Activated CD4-positive, alpha-beta T cell treated with anti-CD3 and anti-CD28 coated beads, Interleukin-2, amount 10 ng/mL, durations not matched to agents 7 days and 5 days (primary cell): ENCODE measurements around the gene PREX1. TPM values are rescaled to one million over a fixed set of nuclear protein-coding genes. Genes with fewer than 3 reads are reported as not detected.
A peak's percentile ranks its signal among the peaks of the same experiment; 100 is the strongest.

ENCODE experiments used
- CTCF ChIA-PET: fragments of 350-600 bp; sonication (Branson Sonifier 250); formaldehyde crosslinking; loops from one replicate; lab custom pipeline; 2021; ENCODE audit warnings: antibody characterized with exemption; lab: Charles Lee
- POLR2A ChIA-PET: fragments of 350-600 bp; sonication (Branson Sonifier 250); formaldehyde crosslinking; loops from one replicate; lab custom pipeline; 2021; ENCODE audit warnings: antibody characterized with exemption; lab: Charles Lee
- DNase-seq: peaks from one replicate; pipeline ENCODE4 v3.0.0-alpha.2; 2020
- H3K27ac Mint-ChIP-seq: one replicate; pipeline ENCODE4 v1.8.0; 2021; ENCODE audit warnings: mild to moderate bottlenecking, moderate library complexity, mixed read lengths
- H3K27me3 Mint-ChIP-seq: one replicate; pipeline ENCODE4 v1.8.0; 2021; ENCODE audit warnings: mixed read lengths
- H3K36me3 Mint-ChIP-seq: one replicate; pipeline ENCODE4 v1.8.0; 2021; ENCODE audit warnings: low read depth, mixed read lengths
- H3K4me1 Mint-ChIP-seq: one replicate; pipeline ENCODE4 v1.8.0; 2021; ENCODE audit warnings: mixed read lengths
- H3K4me3 Mint-ChIP-seq: one replicate; pipeline ENCODE4 v1.8.0; 2021; ENCODE audit warnings: mild to moderate bottlenecking, moderate library complexity, mixed read lengths
- H3K9me3 Mint-ChIP-seq: one replicate; pipeline ENCODE4 v1.8.0; 2021; ENCODE audit warnings: mixed read lengths
- total RNA-seq, 2 experiments: library from RNA; stranded (reverse); gene quantifications; one replicate each; pipeline ENCODE4 v1.2.3, GENCODE V29; 2021

PREX1 gene
- total RNA-seq, 2 experiments from 2014 or later, result 81.0 to 86.1 TPM

DNA sequence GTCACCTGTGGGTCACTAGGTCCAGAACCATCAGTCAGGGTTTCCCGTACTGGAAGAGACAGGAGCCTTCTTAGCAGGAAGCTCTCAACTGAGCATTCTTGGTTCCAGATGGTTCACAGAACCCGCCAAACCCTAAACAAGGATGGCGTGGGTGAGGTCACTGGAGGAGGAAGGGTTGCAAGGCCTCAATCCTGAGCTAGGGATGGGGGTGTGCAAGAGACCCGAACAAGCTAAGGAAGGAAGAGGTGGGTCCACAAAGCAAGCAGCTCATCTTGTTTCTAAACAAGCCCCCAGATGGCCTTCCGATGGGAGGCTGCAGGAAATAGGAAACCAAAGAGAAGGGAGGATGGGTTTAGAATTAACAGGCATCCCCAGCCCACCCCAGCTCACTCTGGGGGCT is 92.7 kb downstream of the PREX1 start:
- Mint-ChIP-seq H3K36me3 (peaks cover 62% of the 10 kb centered on the region), H3K27me3 (no peaks in the 10 kb centered on the region), H3K4me3 (no peak overlapping the region), H3K9me3 (no peaks in the 10 kb centered on the region), H3K4me1 (peaks cover 65% of the 10 kb centered on the region), H3K27ac (peak overlapping the region; percentile 6)
- CTCF ChIA-PET, result interaction anchor here (0.5 to 2.1 kb wide), 5 partner anchors 11 to 1225 kb away, joined by 3 to 6 read pairs (median 4); no protein-coding TSS in a partner anchor
- DNase-seq, result no peak
- POLR2A ChIA-PET, result no interaction called here

GRCh38 chr20:48734104-48734749 is 93.6 kb downstream of the PREX1 start:
- Mint-ChIP-seq H3K9me3 (no peaks in the 10 kb centered on the region), H3K27ac (no peak overlapping the region), H3K36me3 (peaks cover 66% of the 10 kb centered on the region), H3K4me1 (peaks cover 65% of the 10 kb centered on the region), H3K27me3 (no peaks in the 10 kb centered on the region), H3K4me3 (no peak overlapping the region)
- POLR2A ChIA-PET, result no interaction called here
- CTCF ChIA-PET, result interaction anchor here (0.5 to 2.1 kb wide), 5 partner anchors 12 to 1226 kb away, joined by 3 to 6 read pairs (median 4); no protein-coding TSS in a partner anchor
- DNase-seq, result no peak

DNA sequence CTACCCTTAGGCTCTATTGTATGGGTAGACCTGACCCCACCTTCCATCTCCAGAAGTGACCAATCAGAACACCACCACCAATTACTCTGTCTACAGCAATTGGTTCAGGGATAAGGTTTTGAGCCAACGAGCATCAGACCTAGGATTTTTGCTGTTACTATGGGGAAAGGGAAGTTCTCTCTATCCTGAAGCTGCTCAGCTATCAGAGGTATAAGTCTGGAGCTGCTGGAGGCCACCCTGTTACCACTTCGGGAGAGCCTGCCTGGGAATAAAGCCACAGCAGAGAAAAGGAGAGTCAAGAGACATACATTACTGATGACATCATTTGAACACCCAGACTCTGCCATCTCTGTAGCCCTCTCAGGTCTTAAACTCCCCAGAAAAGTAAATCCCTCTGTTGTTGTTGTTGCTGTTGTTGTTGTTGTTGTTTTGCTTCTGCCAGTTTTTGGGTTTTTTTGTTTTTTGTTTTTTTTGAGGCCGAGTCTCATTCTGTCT is 94.5 kb downstream of the PREX1 start:
- H3K27ac Mint-ChIP-seq, result no peak overlapping the region
- DNase-seq, result no peak
- H3K4me1 Mint-ChIP-seq, result peaks cover 64% of the 10 kb centered on the region
- no peak overlapping the region for H3K4me3 Mint-ChIP-seq
- no peaks in the 10 kb centered on the region for H3K9me3 Mint-ChIP-seq
- H3K36me3 Mint-ChIP-seq, result peaks cover 65% of the 10 kb centered on the region
- CTCF ChIA-PET, result no interaction called here
- no peaks in the 10 kb centered on the region for H3K27me3 Mint-ChIP-seq
- POLR2A ChIA-PET, result no interaction called here

GRCh38 chr20:48732081-48732829 is 95.5 kb downstream of the PREX1 start:
- Mint-ChIP-seq H3K27me3 (no peaks in the 10 kb centered on the region), H3K27ac (no peak overlapping the region), H3K36me3 (peaks cover 65% of the 10 kb centered on the region), H3K4me1 (peaks cover 59% of the 10 kb centered on the region), H3K4me3 (no peak overlapping the region), H3K9me3 (no peaks in the 10 kb centered on the region)
- no peak for DNase-seq
- CTCF ChIA-PET, result no interaction called here
- POLR2A ChIA-PET, result no interaction called here

DNA sequence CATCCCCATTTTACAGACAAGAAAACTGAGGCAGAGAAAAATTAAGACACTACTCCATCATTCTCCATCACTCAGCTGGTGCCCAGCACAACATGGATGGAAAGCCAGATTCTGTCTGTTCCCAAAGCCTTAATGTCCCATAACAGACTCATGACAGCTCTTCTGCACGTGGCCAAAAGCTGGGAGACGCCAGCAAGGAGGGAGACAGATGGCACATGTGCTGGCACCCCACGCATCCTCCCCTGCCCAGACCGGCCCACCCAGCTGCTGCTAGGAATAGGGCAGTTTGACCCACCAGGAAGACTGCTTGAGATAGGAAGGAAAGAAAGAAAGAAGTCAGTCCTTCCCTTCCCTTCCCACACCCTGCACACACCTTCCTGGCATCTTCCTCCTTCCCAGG is 96.3 kb downstream of the PREX1 start:
- H3K36me3 Mint-ChIP-seq, result peaks cover 60% of the 10 kb centered on the region
- no peak for DNase-seq
- H3K4me3 Mint-ChIP-seq, result no peak overlapping the region
- peaks cover 52% of the 10 kb centered on the region for H3K4me1 Mint-ChIP-seq
- no peaks in the 10 kb centered on the region for H3K9me3 Mint-ChIP-seq
- ChIA-PET POLR2A (no interaction called here), CTCF (interaction anchor here (0.6 to 1.4 kb wide), 2 partner anchors 12 to 28 kb away, joined by 3 read pairs; no protein-coding TSS in a partner anchor)
- no peak overlapping the region for H3K27ac Mint-ChIP-seq
- H3K27me3 Mint-ChIP-seq, result no peaks in the 10 kb centered on the region

DNA sequence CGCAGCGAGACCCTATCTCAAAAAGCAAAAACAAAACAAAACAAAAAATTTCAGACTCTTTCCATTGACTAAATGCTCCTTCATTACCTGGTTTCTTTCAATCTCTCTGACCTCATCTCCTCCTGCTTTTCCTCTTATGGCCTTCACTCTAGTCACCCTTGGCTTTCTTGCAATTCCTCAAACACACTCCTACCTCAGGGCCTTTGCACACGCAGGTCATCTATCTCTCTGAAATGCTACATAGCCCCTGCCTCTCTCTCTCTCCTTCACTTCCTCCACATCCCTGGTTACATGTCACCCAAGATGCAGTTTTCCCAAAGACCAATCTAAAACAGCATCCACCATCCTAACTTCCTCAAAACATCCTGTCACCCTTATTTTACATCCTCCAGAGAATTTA is 96.8 kb downstream of the PREX1 start:
- H3K9me3 Mint-ChIP-seq, result no peaks in the 10 kb centered on the region
- ChIA-PET CTCF (interaction anchor here (0.6 to 1.5 kb wide), 3 partner anchors 10 to 27 kb away, joined by 3 to 4 read pairs (median 3); no protein-coding TSS in a partner anchor), POLR2A (interaction anchor here (0.6 kb wide), 1 partner anchor 89 kb away, joined by 3 read pairs; no protein-coding TSS in a partner anchor)
- H3K4me3 Mint-ChIP-seq, result no peak overlapping the region
- no peaks in the 10 kb centered on the region for H3K27me3 Mint-ChIP-seq
- peaks cover 56% of the 10 kb centered on the region for H3K36me3 Mint-ChIP-seq
- peaks cover 49% of the 10 kb centered on the region for H3K4me1 Mint-ChIP-seq
- H3K27ac Mint-ChIP-seq, result no peak overlapping the region
- no peak for DNase-seq

- H3K4me1 Mint-ChIP-seq, result peaks cover 44% of the 10 kb centered on the region
- peaks cover 61% of the 10 kb centered on the region for H3K36me3 Mint-ChIP-seq
- CTCF ChIA-PET, result interaction anchor here (1.5 to 2.2 kb wide), 2 partner anchors 8 to 20 kb away, joined by 4 read pairs; no protein-coding TSS in a partner anchor
- no peak for DNase-seq
- POLR2A ChIA-PET, result no interaction called here
- H3K27me3 Mint-ChIP-seq, result no peaks in the 10 kb centered on the region
- no peaks in the 10 kb centered on the region for H3K9me3 Mint-ChIP-seq
- H3K27ac Mint-ChIP-seq, result no peak overlapping the region
- H3K4me3 Mint-ChIP-seq, result no peak overlapping the region
Measured at GRCh38 chr20:48729538-48729937, 98.3 kb downstream of the PREX1 start.

GRCh38 chr20:48728042-48728825 is 99.6 kb downstream of the PREX1 start:
- Mint-ChIP-seq H3K27me3 (no peaks in the 10 kb centered on the region), H3K36me3 (peaks cover 56% of the 10 kb centered on the region), H3K27ac (peak overlapping the region; percentile 47), H3K4me3 (no peak overlapping the region), H3K9me3 (no peaks in the 10 kb centered on the region), H3K4me1 (peaks cover 43% of the 10 kb centered on the region)
- POLR2A ChIA-PET, result no interaction called here
- DNase-seq, result no peak
- CTCF ChIA-PET, result interaction anchor here (0.7 to 2.2 kb wide), 2 partner anchors 19 to 92 kb away, joined by 3 to 4 read pairs; no protein-coding TSS in a partner anchor

DNA sequence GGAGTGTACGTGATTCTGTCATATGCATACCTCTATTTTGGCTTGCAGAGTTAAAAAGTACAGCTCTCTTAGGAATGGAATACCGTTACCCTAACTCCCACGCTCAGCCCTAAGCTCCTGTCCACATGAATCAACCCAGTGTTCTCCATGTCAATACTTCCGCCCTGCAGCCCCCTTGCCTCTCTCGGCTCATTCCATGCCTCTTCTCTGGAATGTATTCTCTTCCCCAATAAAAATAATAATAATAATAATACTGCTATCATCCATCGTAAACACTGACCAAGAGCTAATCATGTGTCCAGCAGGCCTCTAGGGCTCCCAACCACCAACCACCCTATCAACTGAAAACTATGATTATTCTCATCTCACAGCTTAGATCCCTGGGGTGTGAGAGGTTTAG is 100.6 kb downstream of the PREX1 start:
- Mint-ChIP-seq H3K9me3 (no peaks in the 10 kb centered on the region), H3K4me3 (no peak overlapping the region), H3K36me3 (peaks cover 52% of the 10 kb centered on the region), H3K27me3 (no peaks in the 10 kb centered on the region), H3K27ac (no peak overlapping the region), H3K4me1 (peaks cover 51% of the 10 kb centered on the region)
- ChIA-PET CTCF (interaction anchor here (0.8 to 2.2 kb wide), 3 partner anchors 10 to 27 kb away, joined by 3 to 4 read pairs (median 4); no protein-coding TSS in a partner anchor), POLR2A (no interaction called here)
- no peak for DNase-seq

- H3K4me1 Mint-ChIP-seq, result peaks cover 60% of the 10 kb centered on the region
- CTCF ChIA-PET, result interaction anchor here (1.0 to 2.7 kb wide), 6 partner anchors 12 to 21 kb away, joined by 3 to 8 read pairs (median 4); no protein-coding TSS in a partner anchor
- no peaks in the 10 kb centered on the region for H3K9me3 Mint-ChIP-seq
- POLR2A ChIA-PET, result no interaction called here
- no peak overlapping the region for H3K27ac Mint-ChIP-seq
- no peak for DNase-seq
- H3K4me3 Mint-ChIP-seq, result no peak overlapping the region
- H3K27me3 Mint-ChIP-seq, result no peaks in the 10 kb centered on the region
- peaks cover 52% of the 10 kb centered on the region for H3K36me3 Mint-ChIP-seq
Measured at GRCh38 chr20:48725555-48725991, 102.2 kb downstream of the PREX1 start.

DNA sequence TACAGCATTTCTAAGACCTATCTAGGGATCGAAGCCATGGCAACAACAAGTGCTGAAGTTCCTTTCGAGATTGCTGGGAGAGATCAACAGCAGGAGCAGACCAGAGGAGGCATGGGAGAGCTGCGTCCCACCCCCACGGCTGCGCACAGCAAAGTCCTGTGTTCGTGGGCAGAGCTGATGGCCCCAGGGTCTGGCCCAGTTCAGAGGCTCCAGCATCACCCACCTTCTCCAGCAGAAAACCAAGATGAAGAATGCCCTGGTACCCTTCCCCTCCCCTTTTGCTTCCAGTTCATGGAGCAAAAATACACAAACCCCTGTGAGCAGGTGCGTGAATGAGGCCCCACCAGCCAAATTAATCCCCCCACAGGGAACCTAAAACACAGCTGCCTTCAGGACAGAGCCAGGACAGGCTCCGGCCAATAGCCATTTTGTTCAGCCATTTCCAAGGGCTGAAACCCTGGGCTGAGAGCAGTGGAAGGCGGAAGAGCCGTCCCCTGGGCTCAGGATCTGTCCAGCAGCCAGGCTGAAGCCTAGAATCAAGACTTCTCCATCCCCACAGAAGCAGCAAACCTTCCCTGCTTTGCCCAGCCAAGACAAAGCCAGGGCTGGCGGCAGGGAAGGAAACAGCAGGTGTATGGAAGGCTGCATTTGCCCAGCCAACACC is 102.8 kb downstream of the PREX1 start:
- H3K27ac Mint-ChIP-seq, result no peak overlapping the region
- no peaks in the 10 kb centered on the region for H3K9me3 Mint-ChIP-seq
- POLR2A ChIA-PET, result no interaction called here
- H3K4me1 Mint-ChIP-seq, result peaks cover 62% of the 10 kb centered on the region
- H3K36me3 Mint-ChIP-seq, result peaks cover 52% of the 10 kb centered on the region
- no peak for DNase-seq
- no peaks in the 10 kb centered on the region for H3K27me3 Mint-ChIP-seq
- H3K4me3 Mint-ChIP-seq, result no peak overlapping the region
- CTCF ChIA-PET, result interaction anchor here (1.0 to 2.7 kb wide), 5 partner anchors 13 to 22 kb away, joined by 3 to 8 read pairs (median 5); no protein-coding TSS in a partner anchor
